Calu3 (cell line): ENCODE data around the gene HOXC11. TPM values are rescaled to one million over a fixed set of nuclear protein-coding genes. Genes with fewer than 3 reads are reported as not detected.

Experiments used
- BruUV-seq: library from RNA; stranded (reverse); fragments of 400-500 nt; replicated peaks from 2 replicates; lab custom pipeline; 2021; lab: Mats Ljungman, UMichigan
- CTCF ChIA-PET: fragments of 300-600 bp; sonication (Branson Sonifier 250); formaldehyde crosslinking; loops from one replicate; lab custom pipeline; 2022; ENCODE audit warnings: antibody characterized with exemption; lab: Charles Lee
- DNase-seq: peaks from one replicate; pipeline ENCODE4 v3.0.0; 2022
- H3K27ac Mint-ChIP-seq: one replicate; pipeline ENCODE4 v1.8.0; 2022; ENCODE audit warnings: mixed read lengths; ENCODE audit not compliant: unreplicated experiment
- H3K27me3 Mint-ChIP-seq: one replicate; pipeline ENCODE4 v1.8.0; 2022; ENCODE audit warnings: mixed read lengths; ENCODE audit not compliant: unreplicated experiment
- H3K36me3 Mint-ChIP-seq: one replicate; pipeline ENCODE4 v1.8.0; 2022; ENCODE audit warnings: mild to moderate bottlenecking, moderate library complexity, mixed read lengths; ENCODE audit not compliant: insufficient read depth, unreplicated experiment
- H3K4me1 Mint-ChIP-seq: one replicate; pipeline ENCODE4 v1.8.0; 2022; ENCODE audit warnings: mild to moderate bottlenecking, low read depth, mixed read lengths; ENCODE audit not compliant: unreplicated experiment
- H3K4me3 Mint-ChIP-seq: one replicate; pipeline ENCODE4 v1.8.0; 2022; ENCODE audit warnings: mild to moderate bottlenecking, low read depth, moderate library complexity, mixed read lengths; ENCODE audit not compliant: unreplicated experiment
- H3K9me3 Mint-ChIP-seq: one replicate; pipeline ENCODE4 v1.8.0; 2022; ENCODE audit warnings: low read depth, mixed read lengths; ENCODE audit not compliant: unreplicated experiment
- intact Hi-C: fragments of 100-400 bp; cut with micrococcal nuclease; formaldehyde crosslinking; loops from one replicate; pipeline ENCODE4 v1.10.0; 2022; ENCODE audit not compliant: unreplicated experiment
- total RNA-seq: library from RNA; stranded (reverse); gene quantifications from 2 replicates; pipeline ENCODE4 v1.2.3, GENCODE V29; 2022
- TF ChIP-seq, protein P1 (sequence below): fragments of 200-600 bp; IDR thresholded peaks from one replicate; pipeline ENCODE4 v1.8.0; 2022; ENCODE audit warnings: antibody characterized with exemption; ENCODE audit not compliant: unreplicated experiment

HOXC11 gene
- total RNA-seq, 1 experiment from 2014 or later: not detected

DNA sequence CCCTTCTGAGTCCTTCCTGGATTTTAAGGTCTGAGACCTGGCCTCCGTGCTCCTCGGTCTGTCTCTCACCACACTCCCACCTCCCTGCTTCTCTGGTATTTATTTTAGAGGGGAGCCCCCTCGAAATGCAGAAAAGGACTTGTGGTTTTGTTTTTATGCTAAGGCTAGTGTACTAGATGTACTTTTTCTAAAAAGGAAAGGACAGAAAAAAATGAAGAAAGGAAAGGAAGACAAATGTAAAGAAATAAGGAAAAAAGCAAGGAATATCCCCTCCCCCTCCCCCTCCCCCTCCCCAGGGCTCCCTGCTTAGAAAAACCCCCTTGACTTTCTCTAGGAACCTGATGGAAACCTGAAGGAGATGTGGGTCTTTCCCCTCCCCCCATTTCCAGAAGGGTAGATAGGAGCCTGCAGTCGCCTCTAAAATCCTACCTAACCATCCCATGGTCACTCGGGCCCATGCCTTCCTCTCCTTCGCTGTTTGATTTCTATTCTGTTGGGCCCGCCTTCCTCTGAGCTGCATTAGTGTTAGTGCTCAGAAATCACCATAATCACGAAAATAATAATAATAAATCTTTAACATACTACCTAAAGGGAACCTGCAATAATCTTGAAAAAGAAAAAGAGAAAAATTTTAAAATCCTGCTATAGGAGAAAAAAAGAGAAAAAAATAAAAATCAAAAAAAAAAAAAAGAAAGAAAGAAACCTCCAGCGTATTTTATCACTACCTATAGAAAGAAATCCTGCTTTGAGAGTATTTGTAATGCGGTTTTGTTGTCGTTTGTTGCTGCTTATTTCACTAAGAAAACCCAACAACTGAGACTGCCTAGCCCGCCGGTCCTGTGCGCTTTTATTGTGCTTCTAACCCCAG is 39.0 kb downstream of the HOXC11 start:
- intact Hi-C loops: no loop called here
- TF ChIP-seq, protein P1, sequence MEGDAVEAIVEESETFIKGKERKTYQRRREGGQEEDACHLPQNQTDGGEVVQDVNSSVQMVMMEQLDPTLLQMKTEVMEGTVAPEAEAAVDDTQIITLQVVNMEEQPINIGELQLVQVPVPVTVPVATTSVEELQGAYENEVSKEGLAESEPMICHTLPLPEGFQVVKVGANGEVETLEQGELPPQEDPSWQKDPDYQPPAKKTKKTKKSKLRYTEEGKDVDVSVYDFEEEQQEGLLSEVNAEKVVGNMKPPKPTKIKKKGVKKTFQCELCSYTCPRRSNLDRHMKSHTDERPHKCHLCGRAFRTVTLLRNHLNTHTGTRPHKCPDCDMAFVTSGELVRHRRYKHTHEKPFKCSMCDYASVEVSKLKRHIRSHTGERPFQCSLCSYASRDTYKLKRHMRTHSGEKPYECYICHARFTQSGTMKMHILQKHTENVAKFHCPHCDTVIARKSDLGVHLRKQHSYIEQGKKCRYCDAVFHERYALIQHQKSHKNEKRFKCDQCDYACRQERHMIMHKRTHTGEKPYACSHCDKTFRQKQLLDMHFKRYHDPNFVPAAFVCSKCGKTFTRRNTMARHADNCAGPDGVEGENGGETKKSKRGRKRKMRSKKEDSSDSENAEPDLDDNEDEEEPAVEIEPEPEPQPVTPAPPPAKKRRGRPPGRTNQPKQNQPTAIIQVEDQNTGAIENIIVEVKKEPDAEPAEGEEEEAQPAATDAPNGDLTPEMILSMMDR: no peak
- no peak overlapping the region for H3K4me3 Mint-ChIP-seq
- H3K36me3 Mint-ChIP-seq: peaks cover under 1% of the 10 kb centered on the region
- no peak overlapping the region for H3K27ac Mint-ChIP-seq
- peaks cover 12% of the 10 kb centered on the region for H3K4me1 Mint-ChIP-seq
- no peak for DNase-seq
- H3K27me3 Mint-ChIP-seq: peaks cover 93% of the 10 kb centered on the region
- no peaks in the 10 kb centered on the region for H3K9me3 Mint-ChIP-seq
- no TSS peak for BruUV-seq
- CTCF ChIA-PET: interaction anchor here (0.6 kb wide), 2 partner anchors 181 to 284 kb away, joined by 3 read pairs; no protein-coding TSS in a partner anchor

DNA sequence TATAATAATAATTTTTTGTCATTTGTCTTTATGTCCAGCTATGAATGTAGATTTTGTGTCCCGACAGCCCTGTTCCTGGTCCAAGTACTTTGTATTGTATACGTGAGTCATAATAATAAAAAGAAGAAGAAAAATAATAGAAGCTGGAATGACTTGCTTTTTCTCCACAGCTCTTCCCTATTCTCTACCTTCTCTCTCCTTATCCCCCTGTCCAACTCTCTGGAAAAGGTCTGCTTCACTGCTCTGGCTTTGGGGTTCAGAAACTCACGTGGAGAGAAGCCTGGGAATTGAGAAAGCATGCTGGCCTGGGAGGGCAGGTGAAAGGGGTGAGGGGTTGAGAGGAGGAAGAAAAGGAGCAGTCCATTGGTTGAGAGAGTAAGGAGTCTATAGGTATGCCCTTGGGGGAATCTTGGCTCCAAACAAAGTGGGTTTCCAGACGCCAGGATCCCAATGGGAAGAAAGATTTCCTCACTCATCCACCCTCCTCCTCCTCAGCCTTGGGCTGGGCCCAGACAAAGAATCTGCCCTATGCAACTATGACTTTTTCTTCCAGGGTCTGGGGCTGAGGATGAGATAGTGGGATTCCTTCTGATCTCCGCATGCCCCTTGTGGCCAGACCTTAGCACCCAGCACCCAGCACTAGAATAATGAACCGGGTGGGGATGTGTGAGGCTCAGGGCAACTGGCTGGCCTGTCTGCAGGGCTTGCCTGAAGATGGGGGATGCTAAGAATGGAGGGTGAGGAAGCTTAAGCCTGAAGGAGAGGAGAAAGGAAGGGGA is 39.9 kb downstream of the HOXC11 start:
- no peak overlapping the region for H3K27ac Mint-ChIP-seq
- no TSS peak for BruUV-seq

DNA sequence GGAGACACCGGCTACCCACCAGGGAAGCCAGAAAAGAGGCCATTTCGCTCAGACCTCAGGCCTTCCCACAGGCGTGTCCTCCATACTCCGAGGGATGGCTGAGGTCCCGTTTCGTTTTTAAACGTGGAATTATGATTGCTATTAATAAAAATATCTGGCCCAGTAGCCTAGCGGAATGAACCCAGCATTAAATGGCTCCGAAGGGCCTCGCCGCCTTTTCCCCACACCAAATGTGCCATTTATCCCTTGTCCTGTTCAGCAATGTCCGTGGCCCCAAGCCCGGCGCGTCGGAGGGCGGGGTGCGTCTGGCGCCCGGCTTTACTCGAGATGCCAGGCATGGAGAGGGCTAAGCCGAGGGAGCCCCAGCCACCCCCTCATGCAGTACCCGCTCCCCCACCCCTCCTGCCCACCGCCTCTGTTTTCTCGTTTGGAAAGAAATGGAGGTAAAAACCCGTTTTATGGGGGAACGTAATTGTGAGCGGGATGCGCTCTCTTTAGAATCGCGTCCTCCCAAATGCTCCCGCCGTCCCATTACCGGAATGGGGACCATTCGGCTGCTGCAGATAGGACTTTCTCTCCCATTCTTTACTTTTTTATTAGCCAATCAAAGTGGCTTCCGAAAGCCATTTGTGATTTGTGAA is 41.6 kb downstream of the HOXC11 start:
- CTCF ChIA-PET: no interaction called here
- no peak for DNase-seq
- Mint-ChIP-seq H3K9me3 (no peaks in the 10 kb centered on the region), H3K27ac (no peak overlapping the region), H3K4me3 (no peak overlapping the region), H3K36me3 (peaks cover 11% of the 10 kb centered on the region), H3K4me1 (peaks cover 12% of the 10 kb centered on the region), H3K27me3 (peaks cover 80% of the 10 kb centered on the region)
- intact Hi-C loops: no loop called here
- TF ChIP-seq, protein P1: no peak
- no TSS peak for BruUV-seq

More for the DNA sequence above, 39.9 kb downstream of the HOXC11 start:
- Mint-ChIP-seq H3K36me3 (peaks cover 10% of the 10 kb centered on the region), H3K9me3 (no peaks in the 10 kb centered on the region), H3K4me3 (no peak overlapping the region), H3K27me3 (peaks cover 93% of the 10 kb centered on the region), H3K4me1 (peaks cover 12% of the 10 kb centered on the region)
- intact Hi-C loops: no loop called here
- TF ChIP-seq, protein P1: no peak
- CTCF ChIA-PET: interaction anchor here (0.6 kb wide), 1 partner anchor 180 kb away, joined by 3 read pairs; no protein-coding TSS in a partner anchor
- DNase-seq: no peak
